Measurements from ENCODE around the gene ARPC5L.

DNA sequence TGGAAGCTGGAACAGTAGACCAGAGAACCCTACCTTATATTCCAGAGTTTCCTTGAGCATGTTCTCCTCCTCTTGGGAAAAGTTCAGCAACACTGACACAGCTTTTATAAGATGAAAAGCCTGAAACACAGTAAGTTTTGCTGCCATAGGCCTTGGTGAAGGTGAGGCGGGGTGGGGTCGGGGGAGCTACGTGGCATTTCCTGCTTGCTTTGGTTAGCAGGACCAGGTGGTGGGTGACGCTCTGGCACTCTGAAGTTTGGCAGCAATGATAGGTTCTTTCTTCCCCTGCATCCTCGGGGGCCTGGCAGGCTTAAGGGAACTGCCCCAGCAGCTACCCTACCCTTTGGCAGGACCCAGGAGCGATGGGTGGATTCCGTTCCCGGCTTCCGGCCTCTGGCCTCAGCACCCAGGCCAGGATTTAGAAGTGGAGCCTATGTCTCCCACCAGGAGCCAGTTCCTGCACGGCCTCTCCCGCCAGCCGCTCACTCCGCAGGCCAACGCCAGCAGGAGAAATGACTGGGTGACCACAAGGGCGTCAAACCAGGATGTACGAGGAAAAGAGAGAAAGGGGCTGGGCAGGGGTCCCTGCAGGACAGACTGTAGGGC lies 19.3 kb downstream of the ARPC5L start:
- TF ChIP-seq, protein P1, sequence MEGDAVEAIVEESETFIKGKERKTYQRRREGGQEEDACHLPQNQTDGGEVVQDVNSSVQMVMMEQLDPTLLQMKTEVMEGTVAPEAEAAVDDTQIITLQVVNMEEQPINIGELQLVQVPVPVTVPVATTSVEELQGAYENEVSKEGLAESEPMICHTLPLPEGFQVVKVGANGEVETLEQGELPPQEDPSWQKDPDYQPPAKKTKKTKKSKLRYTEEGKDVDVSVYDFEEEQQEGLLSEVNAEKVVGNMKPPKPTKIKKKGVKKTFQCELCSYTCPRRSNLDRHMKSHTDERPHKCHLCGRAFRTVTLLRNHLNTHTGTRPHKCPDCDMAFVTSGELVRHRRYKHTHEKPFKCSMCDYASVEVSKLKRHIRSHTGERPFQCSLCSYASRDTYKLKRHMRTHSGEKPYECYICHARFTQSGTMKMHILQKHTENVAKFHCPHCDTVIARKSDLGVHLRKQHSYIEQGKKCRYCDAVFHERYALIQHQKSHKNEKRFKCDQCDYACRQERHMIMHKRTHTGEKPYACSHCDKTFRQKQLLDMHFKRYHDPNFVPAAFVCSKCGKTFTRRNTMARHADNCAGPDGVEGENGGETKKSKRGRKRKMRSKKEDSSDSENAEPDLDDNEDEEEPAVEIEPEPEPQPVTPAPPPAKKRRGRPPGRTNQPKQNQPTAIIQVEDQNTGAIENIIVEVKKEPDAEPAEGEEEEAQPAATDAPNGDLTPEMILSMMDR (conservative IDR thresholded peaks at IDR 0.05; ENCODE audit: low read length): no peak
- no peak for TF ChIP-seq EZH2phosphoT487 (IDR thresholded peaks at IDR 0.05; ENCODE audit: borderline replicate concordance)

All from Loucy (cell line).